GM10266 (cell line): ENCODE measurements around the gene ABHD11.

Experiments
- DNase-seq: peaks from one replicate; pipeline ENCODE4 v3.0.0; 2012; ENCODE audit errors: extremely low spot score
- TF ChIP-seq, protein P1 (sequence below): IDR thresholded peaks from 2 replicates; pipeline ENCODE4 v1.5.1; 2012; ENCODE audit warnings: mild to moderate bottlenecking, low read depth; ENCODE audit not compliant: control insufficient read depth, insufficient read depth; ENCODE audit errors: missing control alignments

ABHD11 gene

GRCh38 chr7:73707045-73707631, 31.5 kb downstream of the ABHD11 start:
- no peak for DNase-seq
- TF ChIP-seq, protein P1, sequence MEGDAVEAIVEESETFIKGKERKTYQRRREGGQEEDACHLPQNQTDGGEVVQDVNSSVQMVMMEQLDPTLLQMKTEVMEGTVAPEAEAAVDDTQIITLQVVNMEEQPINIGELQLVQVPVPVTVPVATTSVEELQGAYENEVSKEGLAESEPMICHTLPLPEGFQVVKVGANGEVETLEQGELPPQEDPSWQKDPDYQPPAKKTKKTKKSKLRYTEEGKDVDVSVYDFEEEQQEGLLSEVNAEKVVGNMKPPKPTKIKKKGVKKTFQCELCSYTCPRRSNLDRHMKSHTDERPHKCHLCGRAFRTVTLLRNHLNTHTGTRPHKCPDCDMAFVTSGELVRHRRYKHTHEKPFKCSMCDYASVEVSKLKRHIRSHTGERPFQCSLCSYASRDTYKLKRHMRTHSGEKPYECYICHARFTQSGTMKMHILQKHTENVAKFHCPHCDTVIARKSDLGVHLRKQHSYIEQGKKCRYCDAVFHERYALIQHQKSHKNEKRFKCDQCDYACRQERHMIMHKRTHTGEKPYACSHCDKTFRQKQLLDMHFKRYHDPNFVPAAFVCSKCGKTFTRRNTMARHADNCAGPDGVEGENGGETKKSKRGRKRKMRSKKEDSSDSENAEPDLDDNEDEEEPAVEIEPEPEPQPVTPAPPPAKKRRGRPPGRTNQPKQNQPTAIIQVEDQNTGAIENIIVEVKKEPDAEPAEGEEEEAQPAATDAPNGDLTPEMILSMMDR: no peak

- TF ChIP-seq, protein P1: no peak
- DNase-seq: no peak
Measured at GRCh38 chr7:73706126-73707044, 32.2 kb downstream of the ABHD11 start.

DNA sequence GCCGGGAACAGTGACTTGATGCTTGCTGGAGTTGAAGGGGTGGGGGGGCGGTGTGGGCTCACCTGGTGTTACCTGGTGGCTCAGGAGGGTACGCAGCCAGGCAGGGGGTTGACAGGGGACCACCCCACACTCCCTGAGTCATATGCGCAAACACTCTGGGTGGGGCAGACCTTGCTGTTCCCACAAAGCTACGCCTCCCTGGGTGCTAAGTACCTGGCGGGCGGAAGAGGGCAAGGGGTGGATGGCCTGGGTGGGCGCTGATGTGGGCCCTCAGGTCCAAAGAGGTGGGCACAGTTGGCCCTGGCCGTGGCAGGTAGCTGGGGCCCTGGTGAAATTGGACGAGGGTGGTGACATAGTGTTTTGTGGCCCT, 33.1 kb downstream of the ABHD11 start:
- TF ChIP-seq, protein P1: no peak
- DNase-seq: no peak

- TF ChIP-seq, protein P1: no peak
- no peak for DNase-seq
Measured at GRCh38 chr7:73704640-73705550, 33.7 kb downstream of the ABHD11 start.

DNA sequence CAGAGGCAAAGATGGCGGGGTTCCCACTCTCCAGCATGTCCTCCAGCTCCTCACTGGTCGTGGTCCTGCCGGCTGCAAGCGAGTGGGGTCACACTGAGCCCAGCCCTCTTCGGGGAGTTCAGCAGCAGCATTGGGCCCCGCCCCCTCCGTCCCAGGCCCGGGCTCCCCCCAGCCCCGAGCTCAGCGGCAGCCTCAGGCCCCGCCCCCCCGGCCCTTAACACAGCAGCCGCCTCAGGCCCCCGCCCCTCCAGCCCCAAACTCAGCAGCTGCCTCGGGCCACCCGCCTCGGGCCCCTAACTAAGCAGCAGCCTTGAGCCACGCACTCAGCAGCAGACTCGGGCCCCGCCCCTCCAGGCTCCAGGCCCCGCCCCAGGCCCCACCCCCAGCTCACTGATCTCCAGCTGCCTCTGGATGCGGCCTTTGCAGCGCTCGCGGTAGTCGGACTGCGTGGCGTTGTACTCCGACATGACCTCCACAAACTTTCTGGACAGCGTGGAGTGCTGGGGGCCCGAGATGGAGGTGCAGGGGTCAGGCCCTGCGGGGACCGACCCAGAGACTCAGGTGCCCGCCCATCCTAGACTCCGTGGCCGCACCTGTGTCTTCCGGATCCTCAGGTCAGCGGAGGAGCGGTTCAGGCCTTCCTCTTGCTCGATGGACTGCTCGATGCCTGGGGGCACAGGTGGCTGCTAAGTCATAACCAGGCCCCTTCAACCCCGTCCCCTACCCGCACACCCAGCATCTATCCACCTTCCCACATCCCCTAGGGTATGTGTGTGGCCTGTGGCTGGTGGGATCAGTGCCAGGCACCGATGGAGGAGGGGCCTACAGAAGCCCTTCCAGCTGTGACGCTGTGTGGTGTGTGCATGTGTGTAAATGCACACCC, 34.6 kb downstream of the ABHD11 start:
- TF ChIP-seq, protein P1: no peak
- DNase-seq: peak; percentile 63

GRCh38 chr7:73703225-73703624, 35.4 kb downstream of the ABHD11 start:
- TF ChIP-seq, protein P1: no peak
- no peak for DNase-seq
